HG02798 (cell line): ENCODE measurements around the gene MMP2.
A peak's percentile ranks its signal among the peaks of the same experiment; 100 is the strongest.

Experiments
- ATAC-seq: cut with Tn5 transposase; IDR thresholded peaks from one replicate; pipeline ENCODE4 v1.9.1; 2021; ENCODE audit warnings: mild to moderate bottlenecking; ENCODE audit not compliant: unreplicated experiment, poor library complexity

Gene MMP2

GRCh38 chr16:55468352-55468990 is 10.5 kb upstream of the MMP2 start:
- ATAC-seq, result no peak

GRCh38 chr16:55469821-55470532 is 9.0 kb upstream of the MMP2 start:
- ATAC-seq, result no peak

GRCh38 chr16:55470533-55471371 is 8.2 kb upstream of the MMP2 start:
- no peak for ATAC-seq

GRCh38 chr16:55471448-55472097 is 7.4 kb upstream of the MMP2 start:
- ATAC-seq, result peak; percentile 50

GRCh38 chr16:55473587-55473986 is 5.4 kb upstream of the MMP2 start:
- ATAC-seq, result no peak

- ATAC-seq, result no peak
These were observed 4.2 kb upstream of the MMP2 start for GRCh38 chr16:55474821-55475220.

GRCh38 chr16:55475919-55476318 is 3.1 kb upstream of the MMP2 start:
- no peak for ATAC-seq

GRCh38 chr16:55476625-55477533 is 2.1 kb upstream of the MMP2 start:
- ATAC-seq, result no peak

- ATAC-seq, result no peak
These were observed 1.3 kb upstream of the MMP2 start for GRCh38 chr16:55477736-55478135.

GRCh38 chr16:55479430-55480140 is 587 bp downstream of the MMP2 start:
- no peak for ATAC-seq

- no peak for ATAC-seq
These were observed 1.2 kb downstream of the MMP2 start for GRCh38 chr16:55480228-55480655.

GRCh38 chr16:55481023-55481422 is 2.0 kb downstream of the MMP2 start:
- no peak for ATAC-seq

GRCh38 chr16:55482056-55482455 is 3.1 kb downstream of the MMP2 start:
- no peak for ATAC-seq

- no peak for ATAC-seq
These were observed 8.2 kb downstream of the MMP2 start for GRCh38 chr16:55487048-55487803.

- no peak for ATAC-seq
These were observed 9.3 kb downstream of the MMP2 start for GRCh38 chr16:55488306-55488705.

GRCh38 chr16:55489119-55489955 is 10.3 kb downstream of the MMP2 start:
- no peak for ATAC-seq

GRCh38 chr16:55489956-55490265 is 10.9 kb downstream of the MMP2 start:
- ATAC-seq, result no peak

GRCh38 chr16:55490301-55490700 is 11.3 kb downstream of the MMP2 start:
- ATAC-seq, result no peak
